HG02938 (cell line): ENCODE measurements around the gene EOGT.

Experiments
- ATAC-seq: cut with Tn5 transposase; IDR thresholded peaks from one replicate; pipeline ENCODE4 v1.9.1; 2021; ENCODE audit warnings: mild to moderate bottlenecking, moderate library complexity; ENCODE audit not compliant: unreplicated experiment

The EOGT gene

GRCh38 chr3:68963891-68964290 is 49.6 kb downstream of the EOGT start:
- ATAC-seq = no peak

DNA sequence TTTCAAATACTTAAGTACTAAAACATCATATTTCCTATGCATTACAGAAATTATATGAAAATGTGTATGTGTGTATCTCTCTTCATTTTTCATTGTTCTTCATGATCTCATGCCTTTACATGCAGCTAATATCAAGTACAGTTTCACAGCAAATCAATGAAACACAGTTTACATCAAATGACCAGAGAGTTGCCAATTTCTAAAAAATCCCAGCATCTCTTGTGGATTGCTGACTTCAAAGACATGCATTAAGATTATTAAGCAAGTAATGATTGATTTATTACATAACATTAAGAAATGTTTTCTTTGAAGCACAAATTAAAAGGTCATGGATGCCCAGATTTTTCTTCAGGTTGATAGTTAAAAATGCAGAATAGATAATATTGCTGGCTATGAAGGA is 50.1 kb downstream of the EOGT start:
- no peak for ATAC-seq

- no peak for ATAC-seq
Observed at GRCh38 chr3:68958932-68959331, 54.6 kb downstream of the EOGT start.

DNA sequence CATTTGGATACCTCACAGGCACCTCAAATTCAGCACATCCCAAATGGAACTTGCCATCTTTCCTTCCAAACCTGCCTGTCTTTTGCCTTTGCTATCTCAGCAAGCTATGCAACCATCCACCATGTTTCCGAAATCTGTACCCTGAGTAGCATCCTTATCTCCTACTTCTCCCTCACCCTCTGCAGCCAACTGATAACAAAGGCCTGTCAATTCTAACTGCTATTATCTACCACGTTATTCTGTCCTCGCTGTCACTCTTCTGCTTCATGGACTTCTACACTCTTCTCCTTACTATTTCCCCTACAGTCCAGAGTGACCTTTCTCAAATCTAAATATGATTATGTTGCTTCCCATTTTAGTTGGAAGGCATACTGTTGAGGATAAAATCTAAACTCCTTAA is 55.6 kb downstream of the EOGT start:
- ATAC-seq = no peak

- no peak for ATAC-seq
Observed at GRCh38 chr3:68953816-68954444, 59.6 kb downstream of the EOGT start.

DNA sequence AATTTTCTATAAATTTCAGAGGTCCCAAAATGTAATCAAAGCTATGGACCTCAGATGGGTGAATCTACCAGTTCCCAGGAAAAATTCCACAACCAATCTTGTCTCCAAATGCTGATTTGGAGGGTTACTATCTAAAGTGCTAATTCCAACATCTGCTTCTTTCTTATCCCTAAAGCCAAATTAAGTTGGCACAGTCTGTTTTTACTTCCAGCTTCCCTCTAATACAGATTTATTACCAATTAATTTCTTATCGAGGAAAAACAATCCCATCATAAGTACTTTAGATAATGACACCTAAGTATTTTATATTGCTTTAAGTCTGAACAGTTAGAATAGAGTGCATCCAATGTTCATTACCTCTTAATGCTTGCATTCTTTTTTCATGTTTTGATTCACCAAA is 68.3 kb downstream of the EOGT start:
- no peak for ATAC-seq

DNA sequence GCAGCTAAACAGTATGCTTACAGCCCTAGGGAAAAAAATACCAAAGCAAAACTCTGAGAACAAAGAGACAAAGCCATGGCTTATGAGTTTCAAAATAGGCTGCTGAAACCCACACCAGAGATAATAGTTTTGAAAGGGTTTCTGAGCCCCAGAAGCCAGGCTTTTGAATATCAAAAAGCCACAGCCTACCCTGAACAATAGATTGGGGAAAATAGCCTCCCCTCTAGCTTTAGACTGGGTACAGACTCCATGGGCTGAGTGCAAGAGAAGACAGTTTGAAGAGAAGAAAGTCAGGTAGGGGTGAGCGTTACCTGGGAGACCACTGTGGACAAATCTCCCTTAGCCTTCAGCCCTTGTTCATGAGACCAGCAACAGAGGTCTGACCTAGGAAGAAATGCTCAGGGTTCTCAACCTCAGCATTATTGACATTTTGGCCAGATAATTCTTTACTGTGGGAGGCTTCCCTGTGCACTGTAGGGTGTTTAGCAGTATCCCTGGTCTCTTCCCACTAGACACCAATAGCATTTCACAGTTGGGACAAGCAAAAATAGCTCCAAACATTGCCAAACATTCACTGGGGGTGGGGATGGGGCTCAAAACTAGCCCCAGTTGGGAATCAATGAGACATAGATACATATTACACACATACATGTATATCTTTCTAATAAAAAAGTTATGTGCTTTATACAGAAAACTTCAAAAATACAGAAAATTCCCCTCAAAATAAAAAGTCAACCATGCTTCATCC is 69.6 kb downstream of the EOGT start:
- ATAC-seq = no peak

DNA sequence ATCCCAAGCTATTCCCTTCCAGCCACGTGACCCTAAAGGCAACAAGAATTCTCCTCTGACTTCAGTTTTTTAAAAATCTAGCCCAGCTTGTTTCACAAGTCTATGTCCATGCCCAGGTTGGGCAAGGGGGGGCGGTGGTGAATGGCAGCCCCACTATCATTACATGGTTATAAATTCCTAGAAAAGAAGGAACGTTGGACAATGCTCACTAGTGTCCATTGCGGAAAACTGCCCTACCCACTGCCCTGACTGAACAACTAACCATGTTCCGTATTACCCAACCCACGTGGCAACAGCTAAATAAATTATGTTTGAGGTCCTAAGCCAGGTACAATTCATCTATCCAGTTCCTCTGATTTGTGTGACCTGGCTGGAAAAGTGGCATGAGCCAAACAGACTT is 72.4 kb downstream of the EOGT start:
- ATAC-seq = no peak

DNA sequence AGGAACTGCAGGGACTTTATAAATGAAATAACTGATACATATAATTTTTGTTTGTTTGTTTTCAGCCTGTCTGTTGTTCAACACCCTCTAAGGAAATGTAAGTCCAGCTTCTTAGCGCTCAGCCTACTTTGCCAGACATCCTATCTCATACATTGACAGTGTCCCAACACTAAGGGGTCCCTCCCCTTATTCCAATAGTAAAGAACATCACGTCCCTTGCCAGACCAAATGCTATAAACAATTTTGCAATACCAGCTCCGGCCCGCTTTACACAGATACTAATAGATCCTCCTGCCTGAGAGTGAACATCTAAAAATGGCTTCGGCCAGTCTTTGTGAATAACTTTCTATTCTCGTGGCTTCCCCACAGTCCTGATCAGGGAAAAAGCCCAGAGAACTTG is 76.6 kb downstream of the EOGT start:
- ATAC-seq = no peak

DNA sequence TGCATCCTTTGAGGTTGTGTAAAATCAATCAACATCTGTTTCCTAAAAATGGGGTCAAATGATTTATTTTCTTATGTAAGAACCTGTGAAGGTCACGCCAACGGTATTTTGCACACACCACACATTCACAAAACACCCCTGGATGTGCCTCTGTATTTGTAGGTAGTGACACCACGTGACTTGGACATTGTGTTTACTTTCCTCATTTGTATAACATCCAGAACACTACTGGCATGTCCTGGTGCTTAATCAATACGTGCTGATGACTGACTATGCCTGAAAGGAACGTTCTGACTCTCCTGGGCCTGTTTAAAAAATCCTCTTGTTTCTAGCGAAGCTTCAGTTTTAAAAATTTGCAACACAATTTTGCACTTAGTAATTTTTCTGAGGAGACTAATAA is 77.7 kb downstream of the EOGT start:
- ATAC-seq = no peak

DNA sequence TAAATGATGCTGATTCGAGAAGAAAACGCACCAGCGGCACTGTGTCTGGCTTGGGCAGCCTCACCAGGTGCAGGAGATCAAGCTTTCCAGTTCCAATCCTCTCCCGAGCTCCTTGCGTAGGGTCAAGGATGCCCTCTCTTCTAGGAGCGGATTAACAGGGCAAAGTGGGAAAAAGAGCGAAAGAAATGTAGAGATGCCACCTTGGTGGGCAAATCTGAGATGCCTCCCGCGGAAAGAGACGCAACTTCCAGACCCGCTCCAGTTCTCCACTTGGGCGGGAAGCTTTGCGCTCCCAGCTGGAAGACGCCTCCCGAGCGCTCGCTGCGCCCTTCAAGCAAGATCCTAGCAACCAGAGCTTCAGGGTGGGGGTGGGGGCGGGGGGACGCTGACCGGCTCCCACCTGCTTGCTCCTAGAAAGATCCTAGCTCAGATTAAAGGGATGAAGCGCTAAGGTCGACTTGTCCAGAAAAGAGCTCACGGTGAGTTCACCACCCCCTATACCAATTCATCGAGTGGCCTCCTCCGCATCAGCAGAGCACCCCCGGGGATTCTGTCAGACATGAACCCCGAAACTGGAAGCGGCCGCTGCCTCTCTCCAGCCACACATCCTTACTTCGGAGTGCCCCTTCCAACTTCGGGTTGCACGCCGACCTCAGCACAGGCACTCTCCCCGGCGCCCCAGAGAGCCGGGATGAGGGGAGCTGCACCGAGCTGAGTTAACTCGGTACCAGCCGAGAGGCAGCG is 81.9 kb downstream of the EOGT start:
- no peak for ATAC-seq
